ELF-1 (cell line): ENCODE results near the gene ABTB2.

Experiments used
- DNase-seq: peaks from one replicate; pipeline ENCODE4 v3.0.0-alpha.2; 2016; ENCODE audit warnings: low read depth, low spot score

Gene ABTB2

DNA sequence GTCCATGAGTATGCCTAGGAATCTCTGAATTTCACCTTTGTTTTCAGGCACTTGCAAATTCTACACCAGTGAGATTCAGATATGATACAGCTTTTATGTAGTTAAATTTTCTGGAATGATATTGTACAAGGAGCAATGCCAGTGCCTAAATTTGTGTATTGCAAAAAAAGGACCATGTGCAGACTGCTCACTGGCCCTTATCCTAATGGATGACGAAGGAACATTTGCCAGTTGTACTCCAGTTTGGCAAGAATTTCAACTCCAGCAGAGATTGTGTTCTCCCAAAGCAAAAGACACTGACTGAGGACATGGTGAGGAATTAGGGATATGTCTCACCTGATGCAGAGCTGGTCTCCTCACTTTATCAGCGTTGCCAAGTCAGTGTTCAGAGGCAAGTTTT, 243.8 kb downstream of the ABTB2 start:
- no peak for DNase-seq

DNA sequence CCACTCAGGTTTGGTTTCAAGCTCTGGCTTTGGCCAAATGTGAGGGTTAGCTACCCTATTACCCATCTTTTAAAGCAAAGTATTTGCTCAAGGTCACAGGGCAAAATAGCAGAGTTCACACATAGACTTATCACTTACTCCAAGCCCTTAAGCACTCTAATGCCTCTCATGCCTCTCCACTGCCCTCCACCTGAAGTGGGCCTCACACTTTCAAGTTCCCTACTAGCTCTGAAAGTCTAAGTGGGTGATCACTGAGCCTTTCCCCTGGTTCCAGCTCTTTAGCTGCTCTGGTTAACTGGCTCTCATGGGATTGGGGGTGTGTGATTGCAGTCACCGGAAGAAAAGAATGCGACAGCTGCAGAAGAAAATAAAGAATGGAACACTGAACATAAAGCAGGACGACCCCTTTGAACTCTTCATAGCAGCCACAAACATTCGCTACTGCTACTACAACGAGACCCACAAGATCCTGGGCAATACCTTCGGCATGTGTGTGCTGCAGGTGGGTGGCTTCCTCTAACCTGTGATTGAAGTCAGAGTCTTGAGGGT, 246.0 kb downstream of the ABTB2 start:
- DNase-seq = no peak

DNA sequence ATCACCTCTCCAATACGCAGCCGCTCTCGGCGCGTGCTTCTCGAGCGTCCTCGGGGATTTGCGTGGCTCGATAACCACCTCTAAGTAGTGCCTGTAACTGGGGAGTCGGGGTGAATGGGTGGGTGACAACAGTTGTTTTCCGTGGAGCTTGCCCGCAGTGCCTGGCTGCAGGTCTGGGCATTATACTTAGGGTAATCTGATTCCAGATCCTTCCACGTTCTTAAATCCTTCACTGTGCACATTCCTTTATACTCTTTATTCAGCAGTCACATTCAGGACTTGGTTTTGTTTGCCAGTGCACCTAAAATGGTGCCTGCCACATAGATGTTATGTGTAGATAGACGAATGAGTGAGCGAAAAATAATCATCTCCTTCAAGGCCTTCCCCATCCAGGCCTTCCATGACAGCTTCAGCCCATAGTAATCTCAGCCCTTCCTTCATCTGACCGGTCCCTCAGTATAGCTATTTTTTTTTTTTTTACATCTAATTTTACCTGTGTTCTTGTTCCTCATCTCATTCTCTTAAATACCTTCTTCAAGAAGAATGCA, 251.8 kb downstream of the ABTB2 start:
- no peak for DNase-seq

DNA sequence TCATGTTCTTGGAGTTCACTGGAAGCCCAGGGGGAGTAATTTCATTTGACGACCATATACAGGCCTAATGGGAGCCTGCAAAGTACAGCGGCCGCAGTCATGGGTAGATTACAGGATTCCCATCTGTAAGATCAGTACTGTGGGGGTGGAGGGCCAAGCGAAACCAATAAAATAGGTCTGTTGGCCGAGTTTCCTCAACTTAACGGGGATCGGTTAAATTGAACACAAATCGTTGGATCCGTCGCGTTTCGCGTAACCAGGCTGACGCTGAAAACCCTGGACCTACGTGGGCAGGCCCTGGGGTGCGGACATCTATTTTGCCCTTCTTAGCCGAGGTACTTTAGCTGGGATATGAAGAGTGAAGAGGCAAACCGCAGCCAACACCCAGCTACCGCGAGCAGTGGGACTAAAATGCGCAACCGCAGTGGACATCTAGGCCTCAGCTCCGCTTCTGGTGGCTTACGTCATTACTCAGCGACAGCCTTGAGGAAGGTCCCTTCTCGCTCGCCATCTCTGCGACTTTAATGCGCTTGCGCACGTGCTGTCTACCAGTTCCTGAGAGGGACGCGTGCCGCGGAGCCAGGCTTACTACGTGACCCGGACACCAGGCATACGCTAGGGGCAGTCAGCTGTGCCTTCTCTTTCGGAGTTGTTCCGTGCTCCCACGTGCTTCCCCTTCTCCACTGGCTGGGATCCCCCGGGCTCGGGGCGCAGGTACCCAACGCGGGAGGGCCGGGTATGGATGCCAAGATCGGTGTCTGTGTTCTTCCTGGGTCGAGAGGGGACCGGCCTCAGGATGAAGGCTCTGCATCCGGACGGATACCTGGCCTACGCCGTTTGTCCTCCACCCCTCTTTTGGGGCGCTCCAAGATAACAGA, 252.5 kb downstream of the ABTB2 start, which contains the start of gene NAT10:
Gene NAT10, plus strand, starts transcription at position 551 of the 878 bp plus-strand sequence. CDS start 2,597 bp downstream, outside the sequence.
- DNase-seq = peak; percentile 98

DNA sequence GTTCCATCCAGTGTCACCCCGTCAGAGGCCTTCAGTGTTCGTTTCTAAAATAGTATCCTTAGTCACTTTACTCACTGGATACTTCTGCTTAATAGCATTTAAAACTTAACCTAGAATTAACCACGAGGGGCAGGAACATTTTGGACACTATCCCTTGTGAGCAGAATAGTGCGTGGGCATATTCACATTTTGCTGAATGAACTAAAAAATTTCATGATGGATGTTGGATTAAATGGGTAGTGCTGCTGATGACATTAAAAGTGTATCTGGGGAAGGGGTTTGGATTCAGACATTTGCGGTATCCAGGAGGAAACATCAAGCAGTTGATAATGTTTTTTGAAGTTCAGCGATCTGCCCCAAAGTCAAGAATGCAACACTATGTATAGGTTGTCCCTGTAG, 253.1 kb downstream of the ABTB2 start:
- DNase-seq = no peak
